ENCODE measurements around the gene CYBC1. TPM values are rescaled to one million over a fixed set of nuclear protein-coding genes. Genes with fewer than 3 reads are reported as not detected.

The CYBC1 gene
- polyA plus RNA-seq, 3 donors: 160 to 225 (median 217) TPM

- no peaks in the 10 kb centered on the region for H3K9me3 Mint-ChIP-seq
- peaks cover 23 to 31% of the 10 kb centered on the region in 2 donors for H3K4me1 ChIP-seq (ENCODE audit: control insufficient read depth in 1 of 2, insufficient read depth in 2 of 2, low read length in 2 of 2)
- no peak overlapping the region for H3K27ac ChIP-seq (ENCODE audit: low read depth in 1 of 2, low read length in 2 of 2)
- H3K4me3 ChIP-seq (replicated peaks in 1 of 3; ENCODE audit: low read depth in 2 of 3, low read length in 3 of 3): peak overlapping the region; percentile 48 to 73 (median 50)
- no peaks in the 10 kb centered on the region for H4K20me1 ChIP-seq (ENCODE audit: insufficient read depth, low read length)
- H3K27me3 Mint-ChIP-seq (ENCODE audit: low read depth in 3 of 3): peaks cover 0 to 9% (median 4%) of the 10 kb centered on the region in 3 donors
- peak overlapping the region; percentile 80 to 90 for H3K4me3 Mint-ChIP-seq
- H2AFZ ChIP-seq (ENCODE audit: insufficient read depth, low read depth, low read length, poor library complexity, severe bottlenecking): peak overlapping the region; percentile 86
- 2% methylated on average over 31 of the region's 66 CpGs for WGBS (ENCODE audit: insufficient coverage)
- no peak for TF ChIP-seq CTCF (IDR thresholded peaks at IDR 0.05)
- no peaks in the 10 kb centered on the region for H3K36me3 Mint-ChIP-seq
- peak overlapping the region; percentile 77 for H3K4me2 ChIP-seq (replicated peaks; ENCODE audit: extremely low read depth, low read length, poor library complexity, severe bottlenecking)
- H3K36me3 ChIP-seq (replicated peaks in 1 of 2; ENCODE audit: control insufficient read depth in 1 of 2, insufficient read depth in 2 of 2, low read length in 2 of 2): no peaks in the 10 kb centered on the region
- intact Hi-C loops (cut with micrococcal nuclease): loop anchor here (1.0 to 10.0 kb wide), 3 partner anchors 22 to 57 kb away; partner anchors contain the start of gene FOXK2 (in 1 of the 2)
- no peak overlapping the region for H3K9ac ChIP-seq (ENCODE audit: insufficient read depth, low read length, poor library complexity, severe bottlenecking)
- H3K9me3 ChIP-seq (replicated peaks in 1 of 2; ENCODE audit: control insufficient read depth in 1 of 2, insufficient read depth in 1 of 2, low read length in 2 of 2): no peaks in the 10 kb centered on the region
- H3K79me2 ChIP-seq (ENCODE audit: insufficient read depth, low read length): no peaks in the 10 kb centered on the region
- H3K27me3 ChIP-seq (ENCODE audit: control insufficient read depth in 2 of 2, insufficient read depth in 2 of 2, low read length in 2 of 2): no peaks in the 10 kb centered on the region
- H3K27ac Mint-ChIP-seq: peak overlapping the region in 6 of 7 donors; percentile 14 to 86 (median 67)
- peaks cover 32% of the 10 kb centered on the region for H3K4me1 Mint-ChIP-seq
- peak in 2 of 3 donors; percentile 40 to 58 for DNase-seq
Measured at GRCh38 chr17:82497483-82498405, 47.2 kb upstream of the CYBC1 start.

GRCh38 chr17:82496529-82497434 lies 46.2 kb upstream of the CYBC1 start:
- Histone ChIP-seq H3K27me3 (ENCODE audit: control insufficient read depth in 2 of 2, insufficient read depth in 2 of 2, low read length in 2 of 2) (no peaks in the 10 kb centered on the region), H3K27ac (ENCODE audit: low read depth in 1 of 2, low read length in 2 of 2) (peak overlapping the region in 1 of 2 donors; percentile 14), H3K4me1 (ENCODE audit: control insufficient read depth in 1 of 2, insufficient read depth in 2 of 2, low read length in 2 of 2) (peaks cover 23 to 31% of the 10 kb centered on the region in 2 donors), H2AFZ (ENCODE audit: insufficient read depth, low read depth, low read length, poor library complexity, severe bottlenecking) (peak overlapping the region; percentile 93), H4K20me1 (ENCODE audit: insufficient read depth, low read length) (no peaks in the 10 kb centered on the region), H3K9ac (ENCODE audit: insufficient read depth, low read length, poor library complexity, severe bottlenecking) (peak overlapping the region; percentile 58), H3K79me2 (ENCODE audit: insufficient read depth, low read length) (no peaks in the 10 kb centered on the region), H3K9me3 (replicated peaks in 1 of 2; ENCODE audit: control insufficient read depth in 1 of 2, insufficient read depth in 1 of 2, low read length in 2 of 2) (no peaks in the 10 kb centered on the region), H3K4me3 (replicated peaks in 1 of 3; ENCODE audit: low read depth in 2 of 3, low read length in 3 of 3) (peak overlapping the region; percentile 21 to 70 (median 45)), H3K36me3 (replicated peaks in 1 of 2; ENCODE audit: control insufficient read depth in 1 of 2, insufficient read depth in 2 of 2, low read length in 2 of 2) (no peaks in the 10 kb centered on the region), H3K4me2 (replicated peaks; ENCODE audit: extremely low read depth, low read length, poor library complexity, severe bottlenecking) (peak overlapping the region; percentile 82)
- Mint-ChIP-seq H3K27me3 (ENCODE audit: low read depth in 3 of 3) (peaks cover 0 to 9% (median 4%) of the 10 kb centered on the region in 3 donors), H3K9me3 (no peaks in the 10 kb centered on the region), H3K4me1 (peaks cover 32% of the 10 kb centered on the region), H3K27ac (no peak overlapping the region), H3K36me3 (no peaks in the 10 kb centered on the region), H3K4me3 (peak overlapping the region; percentile 64 to 76)
- 17% methylated on average over 70 of the region's 83 CpGs for WGBS (ENCODE audit: insufficient coverage)
- DNase-seq: peak; percentile 89 to 94 (median 93)
- intact Hi-C loops (cut with micrococcal nuclease): loop anchor here (1.0 to 10.0 kb wide), 3 partner anchors 23 to 58 kb away; partner anchors contain the start of gene FOXK2 (in 1 of the 2)
- TF ChIP-seq CTCF (IDR thresholded peaks at IDR 0.05): no peak
